GM21381 (cell line): ENCODE data around the gene CMTM2.

ENCODE experiments used
- ATAC-seq: cut with Tn5 transposase; IDR thresholded peaks from one replicate; pipeline ENCODE4 v1.9.1; 2021; ENCODE audit warnings: mild to moderate bottlenecking, moderate library complexity; ENCODE audit not compliant: unreplicated experiment

Gene CMTM2

GRCh38 chr16:66578651-66579531 lies at the start of gene CMTM2:
CMTM2 (plus strand) TSS chr16:66579463; CDS start chr16:66579608, 145 bp downstream.
- ATAC-seq, result no peak

GRCh38 chr16:66529475-66529874 lies 49.8 kb upstream of the CMTM2 start:
- ATAC-seq, result no peak

- no peak for ATAC-seq
These were observed 44.9 kb upstream of the CMTM2 start for GRCh38 chr16:66534376-66534799.

GRCh38 chr16:66536525-66536924 lies 42.7 kb upstream of the CMTM2 start:
- no peak for ATAC-seq

GRCh38 chr16:66537236-66537635 lies 42.0 kb upstream of the CMTM2 start:
- ATAC-seq, result no peak

- no peak for ATAC-seq
These were observed 40.4 kb upstream of the CMTM2 start for GRCh38 chr16:66538910-66539309.

- ATAC-seq, result peak; percentile 73
These were observed 39.4 kb upstream of the CMTM2 start for GRCh38 chr16:66539623-66540469.

- no peak for ATAC-seq
These were observed 37.6 kb upstream of the CMTM2 start for GRCh38 chr16:66541388-66542355.

- no peak for ATAC-seq
These were observed 36.9 kb upstream of the CMTM2 start for GRCh38 chr16:66542396-66542795.

GRCh38 chr16:66543541-66543940 lies 35.7 kb upstream of the CMTM2 start:
- ATAC-seq, result no peak

- ATAC-seq, result no peak
These were observed 35.1 kb upstream of the CMTM2 start for GRCh38 chr16:66544016-66544757.

- no peak for ATAC-seq
These were observed 31.9 kb upstream of the CMTM2 start for GRCh38 chr16:66547101-66547989.

GRCh38 chr16:66548068-66548467 lies 31.2 kb upstream of the CMTM2 start:
- no peak for ATAC-seq

GRCh38 chr16:66548868-66549267 lies 30.4 kb upstream of the CMTM2 start:
- no peak for ATAC-seq

GRCh38 chr16:66549284-66550131 lies 29.8 kb upstream of the CMTM2 start, which contains the start of gene TK2:
TK2 (minus strand) TSS chr16:66550122; CDS start chr16:66550061, 61 bp downstream.
- peak; percentile 30 for ATAC-seq

- ATAC-seq, result no peak
These were observed 27.9 kb upstream of the CMTM2 start for GRCh38 chr16:66551348-66551759.

GRCh38 chr16:66551788-66552285 lies 27.4 kb upstream of the CMTM2 start:
- ATAC-seq, result peak; percentile 5
